NT2/D1 (cell line): ENCODE data around the gene CCDC188.

Experiments
- SUZ12 ChIP-seq: IDR thresholded peaks from 2 replicates; pipeline ENCODE4 v1.6.1; 2011; ENCODE audit not compliant: insufficient read length, insufficient read depth; ENCODE audit errors: extremely low read depth
- YY1 ChIP-seq: IDR thresholded peaks from 2 replicates; pipeline ENCODE4 v1.6.1; 2011; ENCODE audit not compliant: insufficient read length, insufficient read depth
- ZNF274 ChIP-seq: IDR thresholded peaks from 2 replicates; pipeline ENCODE4 v1.6.1; 2011; ENCODE audit warnings: mild to moderate bottlenecking, low read depth, low read length

GRCh38 chr22:20149257-20150250 is 1.3 kb downstream of the CCDC188 start:
- TF ChIP-seq YY1 = no peak
- TF ChIP-seq SUZ12 = no peak
- no peak for TF ChIP-seq ZNF274
